H54 (cell line): ENCODE measurements around the gene PALLD.

Experiments used
- DNase-seq: peaks from one replicate; pipeline ENCODE4 v3.0.0; 2011; ENCODE audit warnings: low spot score, mixed read lengths; ENCODE audit not compliant: insufficient read length
- FAIRE-seq: peaks from 3 replicates; lab custom pipeline; 2011; peaks lifted over from hg19 to GRCh38; lab: Jason Lieb, UNC
- POLR2A ChIP-seq: IDR thresholded peaks from 2 replicates; pipeline ENCODE4 v1.6.1; 2011; ENCODE audit warnings: low read depth, mild to moderate bottlenecking, low read length

The PALLD gene

DNA sequence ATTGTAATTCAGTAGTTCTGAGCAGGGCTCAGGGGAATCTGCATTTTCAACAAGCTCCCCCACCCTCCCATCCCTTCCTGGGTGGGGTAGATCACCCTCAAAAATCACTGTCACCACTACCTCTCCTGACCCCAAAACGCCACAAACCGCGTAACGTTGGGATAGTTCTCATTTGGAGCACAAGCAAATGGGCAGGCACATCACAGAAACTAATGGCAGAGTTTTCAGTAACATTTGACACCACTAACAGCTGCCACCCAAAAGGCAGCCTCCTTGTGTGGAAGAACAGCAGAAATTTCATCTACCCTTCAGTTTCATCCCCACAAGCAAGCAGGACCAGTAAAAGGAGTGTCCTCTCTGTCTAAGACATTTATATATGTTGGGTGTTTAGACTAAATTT, 132.7 kb downstream of the PALLD start:
- DNase-seq (no peak), FAIRE-seq (no peak)
- TF ChIP-seq POLR2A = no peak

DNA sequence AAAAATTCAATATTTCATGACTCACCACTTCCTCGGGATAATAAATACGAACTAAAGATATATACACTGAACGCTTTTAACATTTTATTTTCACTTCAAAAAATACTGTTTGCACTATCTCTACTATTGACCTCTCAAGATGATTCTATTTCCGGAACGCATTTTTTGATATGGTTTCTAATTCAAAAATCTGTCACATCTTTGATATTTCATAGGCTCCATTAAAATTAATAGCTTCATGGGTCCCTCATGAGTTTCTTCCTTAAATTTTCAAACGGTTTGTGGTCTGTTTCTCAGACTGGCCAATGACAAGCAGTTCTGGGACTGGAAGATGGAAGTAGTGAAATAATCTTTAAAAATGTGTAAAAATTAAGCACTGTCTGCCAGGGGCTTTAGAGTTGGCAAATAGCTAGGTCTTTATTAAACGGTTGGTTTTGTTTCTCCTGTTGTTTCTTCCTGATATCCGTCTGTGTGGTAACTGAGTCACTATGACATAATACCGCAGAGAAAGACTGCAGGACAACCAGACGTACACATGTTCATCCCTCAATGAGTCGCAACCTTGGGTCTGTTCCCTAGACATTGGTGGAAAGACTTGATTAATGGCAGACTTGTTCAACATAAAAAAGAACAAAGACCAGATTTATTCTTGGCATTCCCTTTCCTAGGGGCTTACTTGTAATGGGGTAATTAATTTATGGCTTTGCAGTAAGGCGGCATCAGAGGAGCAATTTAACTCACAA, 133.8 kb downstream of the PALLD start:
- TF ChIP-seq POLR2A = no peak
- DNase-seq (no peak), FAIRE-seq (no peak)

DNA sequence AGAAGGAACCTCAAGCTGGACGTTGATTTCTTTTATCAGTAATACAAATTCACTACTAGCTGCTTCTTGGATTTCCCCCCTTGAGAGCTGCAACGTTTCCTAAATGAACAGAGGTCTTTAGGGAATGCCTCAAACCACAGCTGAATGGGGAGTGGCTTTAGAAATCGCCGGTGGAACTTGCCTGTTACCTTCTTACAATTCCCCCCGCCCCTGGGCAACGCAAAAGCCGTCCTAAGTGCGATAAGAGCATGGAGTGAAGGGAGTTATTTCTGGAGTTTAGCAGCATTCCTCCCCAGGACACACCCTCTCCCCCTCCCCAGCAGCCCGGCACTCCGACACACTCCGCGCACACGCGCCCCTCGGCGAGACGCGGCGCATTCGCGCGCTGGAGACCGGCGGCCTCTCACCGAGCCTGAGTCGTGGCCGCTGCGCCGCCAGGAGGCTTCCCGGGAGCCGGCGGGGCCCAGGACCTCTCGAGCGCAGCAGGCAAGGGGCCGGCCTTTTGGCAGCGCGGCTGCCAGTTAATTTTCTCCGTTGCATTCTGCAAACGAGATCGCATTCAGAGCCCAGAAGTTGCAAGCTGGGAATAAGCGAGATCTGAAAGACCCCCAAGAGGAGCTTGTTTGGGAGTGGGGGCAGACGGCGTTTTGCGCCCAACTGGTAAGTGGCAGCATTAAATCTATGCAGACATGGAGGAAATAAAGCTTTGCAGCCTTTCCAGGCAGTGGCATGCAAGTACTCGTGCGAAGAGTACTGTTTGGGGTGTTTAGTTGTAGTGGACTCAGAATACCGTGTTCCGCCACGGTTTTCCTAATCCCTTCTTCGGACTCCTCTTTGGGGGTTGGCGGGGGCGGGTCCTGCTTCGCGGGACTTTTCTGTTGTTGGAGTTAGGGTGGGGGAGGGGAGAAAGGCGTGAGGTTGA, 134.7 kb downstream of the PALLD start:
- FAIRE-seq (no peak), DNase-seq (no peak)
- TF ChIP-seq POLR2A = no peak

DNA sequence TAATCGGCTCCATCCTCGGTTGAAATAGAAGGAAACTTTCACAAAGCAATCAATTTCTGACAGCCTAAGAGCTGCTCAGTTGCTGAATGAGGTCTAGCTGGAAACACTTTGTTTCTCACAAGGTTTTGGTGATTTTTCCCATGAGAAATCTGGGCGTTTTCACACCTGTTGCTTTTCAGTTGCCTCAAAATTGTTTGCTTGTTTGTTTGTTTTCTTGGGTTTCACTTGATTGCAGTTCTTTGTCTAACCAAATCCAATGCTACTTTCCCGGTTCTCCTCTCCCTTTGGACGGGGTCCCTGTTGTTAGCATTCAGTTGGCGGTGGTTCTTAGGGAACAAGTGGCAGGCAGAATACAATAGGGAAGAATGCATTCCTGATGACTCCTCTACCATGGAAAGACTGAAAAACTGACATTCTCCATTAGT, 135.5 kb downstream of the PALLD start:
- TF ChIP-seq POLR2A = no peak
- FAIRE-seq = no peak
- no peak for DNase-seq

DNA sequence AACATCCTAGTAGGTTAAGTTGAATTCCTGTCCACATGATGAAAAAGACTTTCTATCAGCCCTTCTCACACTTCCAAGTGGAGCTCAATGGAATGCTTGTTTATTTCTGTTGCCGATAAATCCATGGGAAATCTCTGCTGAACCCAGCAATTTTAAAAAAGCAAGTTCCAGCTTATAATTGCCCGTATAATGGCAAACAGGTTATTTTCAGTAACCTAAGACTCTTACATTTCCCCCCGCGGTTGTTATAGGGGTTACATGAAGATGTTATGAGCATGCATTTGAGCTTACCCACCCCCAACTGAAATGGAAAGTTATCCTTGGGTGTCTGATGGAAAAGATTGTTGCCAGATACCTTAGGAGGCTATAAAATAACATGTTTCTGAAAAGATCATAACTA, 136.2 kb downstream of the PALLD start:
- DNase-seq (no peak), FAIRE-seq (no peak)
- TF ChIP-seq POLR2A = no peak

DNA sequence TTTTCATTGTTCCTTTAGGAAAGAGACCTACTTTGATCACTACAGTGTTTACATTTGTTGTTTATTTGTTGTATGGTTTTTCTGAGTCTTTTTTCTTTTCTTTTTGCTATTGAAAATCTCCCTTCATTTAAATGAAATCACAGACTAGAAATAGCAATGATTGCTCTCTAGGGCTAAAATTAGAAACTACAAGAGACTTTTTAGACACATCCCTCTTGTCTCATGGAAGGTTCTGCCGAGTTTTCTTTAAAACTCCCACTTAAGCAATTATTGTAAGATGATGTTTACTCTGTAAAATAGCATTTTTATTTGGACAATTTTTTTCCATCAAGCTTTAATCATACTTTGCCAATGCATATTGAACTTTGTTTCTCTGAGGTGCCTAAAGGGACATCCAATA, 136.6 kb downstream of the PALLD start:
- TF ChIP-seq POLR2A = no peak
- no peak for DNase-seq
- FAIRE-seq = no peak

DNA sequence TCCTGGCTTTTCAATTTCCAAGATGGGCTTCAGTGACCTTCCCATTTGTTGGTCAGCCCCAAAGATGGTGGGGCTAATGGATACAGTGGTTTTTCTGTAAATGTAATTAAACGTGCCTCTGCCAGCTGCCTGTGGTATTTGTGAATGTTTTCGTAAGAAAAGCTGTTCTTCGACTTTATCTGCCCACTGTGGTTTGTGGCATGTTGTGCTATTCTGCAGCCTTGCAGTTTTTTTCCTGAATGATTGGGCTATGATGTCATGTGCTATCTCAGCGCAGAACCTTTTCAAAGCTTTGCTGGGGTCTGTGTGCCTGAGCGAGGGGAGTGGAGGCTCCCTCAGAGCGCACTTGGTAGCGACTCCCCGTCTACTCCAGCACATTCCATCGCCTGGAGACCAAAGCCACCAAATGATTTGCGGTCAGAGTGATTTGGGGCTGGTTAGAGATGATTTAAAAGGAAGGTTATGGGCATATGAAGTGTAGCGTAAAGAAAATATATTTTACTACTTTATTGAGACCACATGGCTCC, 137.5 kb downstream of the PALLD start:
- TF ChIP-seq POLR2A = no peak
- DNase-seq = no peak
- peak; percentile 66 for FAIRE-seq

DNA sequence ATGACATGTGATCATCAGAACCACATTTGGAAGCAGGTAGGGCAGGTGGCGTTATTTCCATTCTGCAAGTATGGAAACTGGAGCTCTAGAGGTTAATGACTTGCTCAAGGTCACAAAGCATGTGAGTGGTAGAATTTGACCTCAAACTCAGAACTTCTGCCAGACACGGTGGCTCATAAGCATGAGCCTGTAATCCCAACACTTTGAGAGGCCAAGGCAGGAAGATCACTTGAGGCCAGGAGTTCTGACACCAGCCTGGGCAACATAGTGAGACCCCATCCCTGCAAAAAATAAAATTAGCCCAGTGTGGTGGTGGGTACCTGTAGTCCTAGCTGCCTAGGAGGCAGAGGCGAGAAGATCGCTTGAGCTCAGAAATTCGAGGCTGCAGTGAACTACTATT, 139.2 kb downstream of the PALLD start:
- TF ChIP-seq POLR2A = no peak
- FAIRE-seq = no peak
- no peak for DNase-seq

DNA sequence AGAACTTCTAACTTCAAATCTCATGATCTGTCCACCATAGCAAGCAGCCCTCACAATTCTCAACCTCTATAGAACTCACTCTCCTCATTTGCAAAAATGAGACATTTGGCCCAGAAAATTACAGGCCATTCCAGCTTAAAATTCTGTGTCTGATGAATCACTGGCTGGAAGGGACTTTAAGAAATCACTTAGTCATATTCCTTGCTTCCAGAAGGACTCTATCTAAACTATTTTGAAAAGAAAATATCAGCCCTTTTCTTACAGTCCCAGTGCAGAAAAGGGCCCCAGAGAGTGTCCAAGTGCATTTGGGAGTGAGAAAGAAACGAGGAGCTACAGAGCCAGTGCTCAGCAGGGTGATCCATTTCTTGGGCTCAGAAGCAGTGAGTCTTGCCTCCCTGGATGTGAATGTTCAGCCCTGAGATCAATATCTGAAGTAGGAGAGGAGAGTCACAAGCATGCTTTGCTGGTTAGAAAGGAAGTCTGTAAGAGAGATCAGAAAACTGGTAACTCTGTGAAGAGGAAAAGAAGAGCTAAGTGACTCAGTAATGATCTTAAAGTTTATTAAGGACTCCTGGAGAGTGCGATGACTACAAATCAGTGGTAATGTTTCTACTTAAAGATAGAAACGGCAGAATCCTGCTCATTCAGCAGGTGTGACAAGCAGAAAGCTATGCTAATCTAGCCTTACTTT, 139.8 kb downstream of the PALLD start:
- DNase-seq (no peak), FAIRE-seq (no peak)

DNA sequence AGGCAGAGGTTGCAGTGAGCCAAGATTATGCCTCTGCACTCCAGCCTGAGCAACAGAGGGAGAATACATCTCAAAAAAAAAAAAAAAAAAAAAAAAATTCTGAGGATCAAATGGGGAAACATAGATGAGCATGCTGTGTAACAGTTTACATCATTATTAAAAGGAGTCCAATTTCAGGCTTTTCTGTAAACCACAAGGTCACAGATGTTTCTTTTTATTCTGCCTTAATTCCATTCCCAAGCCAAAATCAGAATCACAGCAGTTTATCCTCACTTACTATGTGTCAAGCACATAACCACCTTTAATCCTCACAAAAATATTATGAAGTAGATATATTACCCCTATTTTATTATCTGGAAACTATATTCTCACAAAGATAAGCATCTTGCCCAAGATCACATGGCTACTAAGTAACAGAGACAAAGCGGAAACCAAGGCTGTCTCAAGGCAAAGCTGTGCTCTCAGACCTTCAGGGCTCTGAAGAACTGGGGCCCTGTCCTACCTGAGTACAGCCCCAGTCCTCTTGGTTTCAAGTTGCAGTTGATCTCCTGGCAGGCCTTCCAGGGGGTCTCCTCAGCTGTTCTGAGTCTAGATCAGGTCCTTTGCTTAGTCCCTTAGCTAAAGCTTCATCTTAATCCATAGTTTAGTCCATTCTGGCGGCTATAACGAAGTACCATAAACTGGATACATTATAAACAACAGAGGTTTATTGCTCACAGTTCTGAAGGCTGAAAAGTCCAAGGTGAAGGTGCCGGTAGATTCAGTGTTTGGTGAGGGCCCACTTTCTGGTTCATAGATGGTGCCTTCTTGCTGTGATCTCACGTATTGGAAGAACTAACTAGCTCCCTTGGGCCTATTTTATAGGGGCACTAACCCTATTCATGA, 141.3 kb downstream of the PALLD start:
- DNase-seq (no peak), FAIRE-seq (no peak)
- no peak for TF ChIP-seq POLR2A

More for the DNA sequence above, 139.8 kb downstream of the PALLD start:
- no peak for TF ChIP-seq POLR2A

DNA sequence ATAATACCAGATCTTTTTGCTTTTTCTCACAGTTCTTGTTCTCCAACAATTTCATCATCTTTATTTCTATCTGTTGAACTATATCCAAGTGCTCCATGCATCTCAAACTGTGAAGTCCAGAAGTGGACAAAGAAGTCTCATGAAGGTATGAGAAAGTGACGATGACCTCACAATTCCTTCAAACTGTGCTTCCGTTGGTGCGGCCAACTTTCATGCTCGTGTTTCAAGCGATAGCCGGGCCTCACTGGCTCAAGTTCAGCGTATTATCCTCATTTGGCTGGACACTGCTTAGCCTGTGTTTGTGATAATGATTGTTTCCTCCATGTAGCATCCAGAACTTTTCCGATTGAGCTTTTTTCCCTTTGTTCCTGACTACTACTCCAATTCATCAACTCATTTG, 143.1 kb downstream of the PALLD start:
- DNase-seq = no peak
- FAIRE-seq = no peak
- no peak for TF ChIP-seq POLR2A

DNA sequence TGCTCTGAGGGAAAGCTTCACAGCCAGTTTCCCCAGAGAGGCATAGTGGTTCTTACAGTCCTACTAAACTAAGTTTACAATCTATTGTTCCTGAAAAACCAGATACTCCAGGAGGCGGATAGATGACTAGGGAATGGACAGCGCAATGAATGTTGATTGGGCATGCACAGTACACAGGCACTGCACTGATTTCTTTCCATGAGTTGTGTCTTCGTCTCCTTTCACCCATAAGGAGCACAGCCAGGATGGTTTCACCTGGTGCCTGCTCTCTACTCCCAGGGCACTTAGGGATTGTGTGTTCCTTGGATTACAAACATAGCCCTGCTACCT, 144.9 kb downstream of the PALLD start:
- no peak for FAIRE-seq
- TF ChIP-seq POLR2A = no peak

DNA sequence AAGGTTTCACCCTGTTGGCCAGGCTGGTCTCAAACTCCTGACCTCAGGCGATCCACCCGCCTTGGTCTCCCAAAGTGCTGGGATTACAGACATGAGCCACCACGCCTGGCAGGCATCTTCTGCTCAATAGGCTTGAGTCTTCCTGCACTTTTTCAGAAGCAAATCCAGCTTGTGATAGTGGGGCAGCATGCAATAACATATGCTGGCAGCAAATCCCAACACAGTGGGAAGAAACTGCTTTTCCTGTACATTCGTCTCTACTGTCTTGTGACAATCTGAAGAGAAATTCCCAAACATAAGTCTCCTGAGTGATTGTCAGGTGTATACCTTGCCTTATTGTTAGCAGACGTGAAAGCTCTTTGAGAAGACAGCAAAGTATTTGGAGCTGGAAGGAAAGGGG, 145.7 kb downstream of the PALLD start:
- no peak for TF ChIP-seq POLR2A
- no peak for FAIRE-seq
- no peak for DNase-seq

More for the DNA sequence above, 144.9 kb downstream of the PALLD start:
- no peak for DNase-seq
